Measurements from ENCODE around the gene UQCRC1.

UQCRC1 gene

DNA sequence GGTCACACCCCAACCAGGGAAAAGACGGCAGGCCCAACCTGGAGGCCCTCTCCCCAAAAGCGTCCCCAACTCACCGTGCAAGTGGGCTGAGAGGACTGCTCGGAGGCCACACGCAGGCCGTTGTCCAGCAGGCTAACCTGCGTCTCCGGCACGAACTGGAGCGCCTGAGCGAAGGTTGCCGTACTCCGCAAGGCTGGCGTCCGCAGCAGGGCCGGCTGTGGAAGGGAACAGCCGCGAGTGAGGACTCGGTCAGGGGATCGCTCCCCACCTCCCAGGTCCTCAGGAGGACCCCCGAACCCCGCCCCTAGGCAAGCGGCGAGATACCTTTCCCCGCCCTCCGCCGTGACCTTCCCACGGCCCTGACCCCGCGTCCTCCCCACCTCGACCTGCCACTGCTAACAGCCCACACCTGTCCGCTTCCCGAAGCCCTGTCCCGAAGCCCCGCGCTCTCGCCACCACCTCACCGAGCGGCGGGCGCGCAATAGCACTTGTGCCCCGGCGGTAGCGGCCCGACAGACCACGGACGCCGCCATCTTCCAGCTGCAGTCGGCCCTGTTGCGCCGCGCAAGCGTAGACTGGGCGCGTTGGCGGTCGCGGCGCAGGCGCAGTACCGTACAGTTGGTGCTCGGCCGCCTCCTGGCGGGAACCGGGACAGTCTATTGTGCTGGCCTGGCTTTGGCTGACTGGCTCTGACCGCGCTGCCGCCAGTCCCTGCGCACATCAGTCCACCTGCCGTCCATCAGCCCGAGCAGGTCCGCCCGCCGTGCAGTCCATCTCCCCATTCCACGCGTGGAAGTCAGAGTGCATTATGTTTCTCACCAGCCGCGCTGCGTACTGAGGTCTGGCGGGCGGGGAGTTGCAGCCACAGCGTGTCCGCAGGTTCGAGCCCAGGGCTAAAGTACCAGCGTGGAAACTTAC lies at the start of gene UQCRC1:
Gene UQCRC1, minus strand, starts transcription at position 559 of the 918 bp plus-strand sequence. Its CDS starts 26 bp downstream, at position 533.
- DNase-seq (ENCODE audit: low read depth): peak; percentile 78

DNA sequence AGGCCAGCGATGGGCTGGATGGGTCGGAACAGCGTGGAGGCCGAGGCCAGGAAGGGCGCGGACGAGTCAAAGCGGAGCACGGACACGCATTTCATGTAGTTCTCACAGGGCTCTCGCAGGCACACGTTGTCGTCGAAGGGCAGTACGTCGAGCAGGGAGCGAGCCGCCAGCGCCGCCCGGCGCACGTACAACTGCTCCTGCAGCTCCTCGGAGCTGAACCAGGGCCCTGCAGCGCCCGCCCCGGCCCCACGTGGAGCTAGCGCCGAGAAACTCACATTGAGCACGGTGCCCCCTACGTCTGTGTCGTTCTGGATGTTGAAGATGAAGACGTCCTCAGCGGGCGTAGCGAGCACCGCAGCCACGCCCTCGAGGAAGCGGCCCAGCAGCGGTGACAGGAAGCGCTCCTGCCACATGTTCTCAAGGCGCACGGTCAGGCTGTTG lies 47.4 kb upstream of the UQCRC1 start:
- peak; percentile 45 for DNase-seq (ENCODE audit: low read depth)

DNA sequence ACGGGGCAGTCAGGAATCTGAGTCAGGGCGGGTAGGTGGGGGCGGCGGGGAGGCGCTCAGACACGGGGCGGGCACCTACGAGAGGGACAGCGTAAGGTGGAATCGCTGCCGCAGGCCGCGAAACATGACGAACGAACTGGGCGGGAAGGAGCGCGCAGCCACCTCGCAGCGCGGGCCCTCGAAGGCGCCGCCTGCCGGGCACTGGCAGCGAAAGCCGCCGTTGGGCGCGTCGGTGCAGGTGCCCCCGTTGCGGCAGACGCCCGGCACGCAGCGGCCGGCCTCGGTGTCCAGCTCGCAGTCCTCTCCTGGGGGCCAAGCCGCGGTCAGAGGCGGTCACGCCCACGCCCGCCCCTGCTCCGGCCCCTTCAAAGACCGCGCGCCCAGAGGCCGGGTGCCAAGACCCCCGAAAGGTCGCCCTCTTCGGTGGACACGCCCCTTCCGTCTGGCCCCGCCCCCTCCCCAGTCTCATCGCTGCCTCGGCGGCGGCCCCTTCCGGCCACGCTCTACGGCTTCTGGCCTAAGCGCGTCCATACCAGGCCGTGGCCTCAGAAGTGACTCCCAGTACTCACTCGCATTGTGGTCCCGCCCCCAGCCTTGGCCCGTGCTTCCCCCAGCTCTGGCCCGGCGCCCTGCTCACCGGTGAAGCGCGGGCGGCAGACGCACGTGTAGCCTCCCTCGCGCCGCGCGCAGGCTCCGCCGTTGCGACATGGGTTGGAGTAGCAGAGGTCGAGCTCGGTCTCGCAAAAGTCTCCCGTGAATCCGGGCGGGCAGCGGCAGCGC lies 46.8 kb upstream of the UQCRC1 start:
- peak; percentile 81 for DNase-seq (ENCODE audit: low read depth)

- no peak for DNase-seq (ENCODE audit: low read depth)
These were observed 46.2 kb upstream of the UQCRC1 start for GRCh38 chr3:48655606-48656005.

- DNase-seq (ENCODE audit: low read depth): no peak
These were observed 45.6 kb upstream of the UQCRC1 start for GRCh38 chr3:48655063-48655462.

- no peak for DNase-seq (ENCODE audit: low read depth)
These were observed 43.7 kb upstream of the UQCRC1 start for GRCh38 chr3:48652923-48653715.

GRCh38 chr3:48651771-48652170 lies 42.3 kb upstream of the UQCRC1 start:
- no peak for DNase-seq (ENCODE audit: low read depth)

DNA sequence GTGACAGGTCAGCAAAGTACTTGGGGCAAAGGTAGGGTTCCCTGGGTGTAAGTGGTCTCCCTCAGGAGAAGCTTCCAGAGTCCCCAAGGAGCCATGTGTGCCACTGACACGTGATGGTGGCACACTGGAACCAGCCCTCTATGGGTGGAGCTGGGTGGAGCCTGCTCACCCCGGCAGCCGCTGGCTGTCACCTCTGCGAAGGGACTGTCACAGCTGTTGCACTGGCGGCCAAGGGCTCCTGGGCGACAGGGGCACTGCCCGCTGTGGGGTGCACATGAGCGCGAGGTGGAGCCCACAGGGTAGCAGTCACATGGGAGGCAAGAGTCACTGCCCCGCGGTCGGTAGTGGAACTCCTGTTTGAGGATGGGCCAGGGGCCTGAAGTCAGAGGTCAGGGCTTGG lies 41.3 kb upstream of the UQCRC1 start:
- DNase-seq (ENCODE audit: low read depth): no peak

GRCh38 chr3:48648188-48648850 lies 38.9 kb upstream of the UQCRC1 start:
- DNase-seq (ENCODE audit: low read depth): no peak

DNA sequence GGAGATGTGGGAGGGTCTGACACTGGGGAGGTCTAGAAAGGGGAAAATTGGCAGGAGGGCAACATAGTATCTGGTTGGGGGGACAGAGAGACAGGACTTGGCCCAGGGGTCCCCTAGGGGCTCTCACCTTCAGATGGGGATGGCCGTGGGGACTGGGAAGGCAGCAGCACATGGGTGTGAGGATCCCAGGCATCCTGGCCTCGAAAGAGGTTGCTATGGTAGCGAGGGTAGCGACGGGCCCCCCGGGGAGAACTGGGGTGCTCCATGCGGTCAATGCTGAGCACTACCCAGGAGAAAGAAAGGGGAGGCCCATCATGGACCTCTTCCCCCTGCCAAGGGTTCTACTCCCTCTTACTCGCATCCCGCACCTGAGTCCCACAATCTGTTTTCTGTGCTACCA lies 38.3 kb upstream of the UQCRC1 start:
- no peak for DNase-seq (ENCODE audit: low read depth)

GRCh38 chr3:48644898-48645760 lies 35.7 kb upstream of the UQCRC1 start:
- no peak for DNase-seq (ENCODE audit: low read depth)

- DNase-seq (ENCODE audit: low read depth): no peak
These were observed 33.2 kb upstream of the UQCRC1 start for GRCh38 chr3:48642605-48643004.

DNA sequence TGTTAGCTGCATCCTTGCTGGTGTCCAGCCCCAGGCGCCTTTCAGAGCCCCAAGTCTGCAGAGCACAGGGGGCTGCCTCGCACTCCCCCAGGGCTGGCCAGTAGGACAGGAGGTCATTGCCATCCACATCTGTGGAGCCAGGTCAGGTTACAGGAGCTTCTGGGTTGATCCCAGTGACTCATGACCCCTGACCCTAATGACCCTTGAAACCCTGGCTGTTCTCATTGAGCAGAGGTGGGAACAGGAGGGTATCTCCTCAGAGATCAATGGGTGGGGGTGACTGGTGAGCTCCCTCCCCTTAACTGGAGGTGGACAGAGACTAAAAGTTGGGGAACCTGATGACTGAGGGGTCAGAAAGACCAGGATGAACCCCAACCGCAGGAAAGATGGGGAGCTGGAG lies 31.9 kb upstream of the UQCRC1 start:
- DNase-seq (ENCODE audit: low read depth): no peak

DNA sequence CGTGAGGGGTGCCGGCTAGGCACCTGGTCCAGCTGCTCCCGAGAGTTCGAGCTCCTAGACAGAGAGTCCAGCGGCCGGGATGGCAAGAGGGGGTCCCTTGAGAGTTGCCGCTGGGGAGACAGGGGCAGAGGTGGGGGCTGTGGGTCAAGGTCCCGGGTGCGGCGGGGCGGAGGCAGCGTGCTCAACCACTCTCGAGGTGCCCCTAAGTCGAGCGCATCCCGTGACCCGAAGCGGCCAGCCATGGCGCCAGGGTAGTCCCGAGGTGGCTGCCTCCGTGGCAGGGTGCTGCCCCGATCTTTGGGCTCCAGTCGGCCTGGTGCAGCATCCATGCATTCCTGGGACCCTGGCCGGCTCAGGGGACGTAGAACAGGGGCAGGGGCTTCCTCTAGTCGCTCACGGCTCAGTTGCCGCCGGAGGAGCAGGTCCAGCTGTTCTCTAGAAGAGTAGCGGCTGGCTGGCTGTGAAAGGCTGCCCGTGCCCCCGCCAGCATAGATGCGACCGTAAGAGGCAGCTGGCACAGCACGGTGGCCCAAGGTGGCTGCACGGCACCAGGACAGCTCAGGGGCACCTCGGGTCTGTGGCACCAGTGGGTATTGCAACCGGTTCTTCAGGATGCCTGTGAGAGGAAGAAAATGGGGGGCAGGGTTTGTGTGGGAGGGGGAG lies 30.6 kb upstream of the UQCRC1 start:
- no peak for DNase-seq (ENCODE audit: low read depth)

- DNase-seq (ENCODE audit: low read depth): no peak
These were observed 27.9 kb upstream of the UQCRC1 start for GRCh38 chr3:48637305-48637704.

DNA sequence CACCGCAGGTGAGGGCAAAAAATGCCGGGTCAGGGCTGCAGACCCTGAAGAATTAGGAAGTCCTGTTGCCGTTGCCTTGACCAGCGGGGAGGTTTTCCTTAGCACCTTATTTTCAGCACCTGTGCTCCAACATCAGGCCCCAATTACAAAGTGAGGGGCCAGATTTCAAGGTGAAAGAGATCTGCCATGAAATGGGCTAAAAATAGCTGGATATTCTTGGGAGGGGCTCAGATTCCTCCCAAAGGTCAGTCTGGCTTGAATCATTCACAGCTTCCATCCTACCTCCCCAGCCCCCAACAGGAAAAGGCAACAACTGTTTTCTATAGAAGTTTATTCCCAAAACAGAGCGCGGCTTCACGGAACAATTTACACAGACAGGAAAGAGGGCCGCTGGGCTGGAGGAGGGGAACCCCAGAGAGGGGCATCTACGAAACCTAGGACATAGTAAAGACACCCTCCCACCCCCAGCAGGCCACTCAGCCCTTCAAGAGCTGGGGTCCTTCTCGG lies 26.8 kb upstream of the UQCRC1 start:
- no peak for DNase-seq (ENCODE audit: low read depth)

GRCh38 chr3:48635222-48636021 lies 26.0 kb upstream of the UQCRC1 start, which contains the start of gene SLC26A6:
Gene SLC26A6 (minus strand): TSS chr3:48635461. CDS start chr3:48635393, 68 bp downstream.
- DNase-seq (ENCODE audit: low read depth): peak; percentile 86

GRCh38 chr3:48634661-48635221 lies 25.3 kb upstream of the UQCRC1 start:
- DNase-seq (ENCODE audit: low read depth): peak; percentile 52

DNA sequence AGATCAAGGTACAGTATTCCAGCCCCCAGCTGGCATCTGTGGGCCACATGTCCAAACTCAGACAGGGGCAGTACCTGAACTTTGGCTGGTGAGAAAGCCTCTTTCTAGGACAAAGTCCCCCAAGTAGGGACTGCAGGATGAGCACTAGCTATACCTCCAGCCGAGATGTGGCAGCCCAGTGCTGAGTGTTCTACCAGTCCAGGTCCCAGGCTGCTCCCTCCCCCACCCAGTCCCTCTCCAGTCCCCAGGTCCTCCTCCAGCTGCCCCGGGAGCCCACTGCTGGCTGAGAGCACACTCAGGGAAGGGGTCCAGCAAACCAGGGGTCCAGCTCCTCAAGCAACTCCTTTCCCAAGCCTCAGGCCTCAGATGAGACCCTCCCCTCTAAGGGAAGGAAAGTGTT lies 24.3 kb upstream of the UQCRC1 start:
- no peak for DNase-seq (ENCODE audit: low read depth)
